Psoas muscle (tissue), 8 donors: ENCODE measurements around the gene PKHD1. TPM values are rescaled to one million over a fixed set of nuclear protein-coding genes. Genes with fewer than 3 reads are reported as not detected.

ENCODE experiments used
- ATAC-seq, 4 donors: fragments of 200-7000 bp; cut with Tn5 transposase; one replicate each; pipeline ENCODE4 v1.9.1; 2020; ENCODE audit warnings: moderate library complexity in 3 of 4, mild to moderate bottlenecking in 2 of 4
- DNase-seq, 2 donors: peaks; one replicate each; pipeline ENCODE4 v3.0.0-alpha.2; 2020
- H3K27ac ChIP-seq: fragments of 200-600 bp; one replicate; pipeline ENCODE4 v1.8.0; 2022
- H3K27me3 ChIP-seq, 3 donors: fragments of 200-600 bp in 1 of 3; one replicate each; pipeline versions ENCODE4 v1.6.1 to v1.8.0; 2013 to 2022; ENCODE audit warnings: low read length in 2 of 3, mild to moderate bottlenecking in 2 of 3, moderate library complexity in 1 of 3; ENCODE audit not compliant: insufficient read depth in 3 of 3
- H3K36me3 ChIP-seq, 2 donors: fragments of 200-600 bp in 1 of 2; one replicate each; pipeline versions ENCODE4 v1.6.1 to v1.8.0; 2013 to 2022; ENCODE audit warnings: low read depth in 1 of 2, mild to moderate bottlenecking in 1 of 2, moderate library complexity in 1 of 2; ENCODE audit not compliant: insufficient read depth in 1 of 2
- H3K4me1 ChIP-seq: fragments of 200-600 bp; one replicate; pipeline ENCODE4 v1.8.0; 2022
- H3K4me3 ChIP-seq: fragments of 200-600 bp; one replicate; pipeline ENCODE4 v1.8.0; 2022; ENCODE audit warnings: mild to moderate bottlenecking
- H3K9me3 ChIP-seq: fragments of 200-600 bp; one replicate; pipeline ENCODE4 v1.8.0; 2022
- CTCF ChIP-seq: fragments of 200-600 bp; IDR thresholded peaks from one replicate; pipeline ENCODE4 v1.8.0; 2022; ENCODE audit warnings: antibody characterized with exemption
- WGBS, 3 donors: extraction: QIAGEN DNeasy Blood & Tissue Kit; methylation state at CpG; one replicate each; pipeline versions ENCODE4 v1.1.6 to v1.1.7; 2013; 5-methylcytosine and 5-hydroxymethylcytosine counted together
- intact Hi-C, 2 donors: fragments of 100-400 bp; cut with DNase I; formaldehyde crosslinking; loops; one replicate each; pipeline versions ENCODE4 v1.11.0 to v1.14.2; 2022
- polyA plus RNA-seq, 3 donors: library from polyadenylated mRNA; stranded (reverse); fragments of 200-250 nt; gene quantifications; one replicate each; pipeline ENCODE4 v1.2.3, GENCODE V29; 2013
- total RNA-seq, 4 donors: library from RNA; stranded (reverse); fragmentation: NEBNext Ultra II Directional in 2 of 4; extraction: Animal tissue kit (Norgen Biotek cat#: 25700) in 2 of 4; gene quantifications; one replicate each; pipeline versions ENCODE4 v1.2.1 to v1.2.4, GENCODE V29; 2021 to 2023
- donor health status: healthy with polysubstance abuse.
- donor health status: DM: no; HTN: no; CAD: no; lungs with moderate emphysema.
- donor health status: Bipolar disorder and iron deficiency.
- donor health status: healthy.
- donor health status: DM: yes; HTN: yes; CAD: no.
- donor health status: DM: no; HTN: no; CAD: no.
- donor health status: DM: no; HTN: no; CAD: no.
- donor health status: DM: yes; HTN: yes; CAD: no.

Gene PKHD1
- total and polyA plus RNA-seq, 7 donors: under 0.01 to 0.11 (median 0.02) TPM; not detected in 2

- Histone ChIP-seq H3K9me3 (no peaks in the 10 kb centered on the region), H3K27ac (no peak overlapping the region), H3K4me3 (no peak overlapping the region), H3K36me3 (no peaks in the 10 kb centered on the region), H3K27me3 (no peaks in the 10 kb centered on the region), H3K4me1 (no peaks in the 10 kb centered on the region)
- TF ChIP-seq CTCF: no peak
- DNase-seq (no peak), ATAC-seq (no peak)
- WGBS, 3 donors: 87 to 92% (median 90%) methylated on average over 5 of the region's 5 CpGs
- intact Hi-C loops: no loop called here
These were observed 517.1 kb downstream of the PKHD1 start for GRCh38 chr6:51570168-51570921.

- Histone ChIP-seq H3K4me1 (no peaks in the 10 kb centered on the region), H3K36me3 (no peaks in the 10 kb centered on the region), H3K4me3 (no peak overlapping the region), H3K27ac (no peak overlapping the region), H3K27me3 (no peaks in the 10 kb centered on the region), H3K9me3 (no peaks in the 10 kb centered on the region)
- WGBS, 3 donors: 90 to 92% (median 91%) methylated on average over 1 of the region's 1 CpG
- TF ChIP-seq CTCF: no peak
- DNase-seq (no peak), ATAC-seq (no peak)
- intact Hi-C loops: no loop called here
These were observed 517.8 kb downstream of the PKHD1 start for GRCh38 chr6:51569594-51569993.

GRCh38 chr6:51568771-51569170 is 518.6 kb downstream of the PKHD1 start:
- DNase-seq (no peak), ATAC-seq (no peak)
- Histone ChIP-seq H3K4me3 (no peak overlapping the region), H3K4me1 (no peaks in the 10 kb centered on the region), H3K36me3 (no peaks in the 10 kb centered on the region), H3K9me3 (no peaks in the 10 kb centered on the region), H3K27ac (no peak overlapping the region), H3K27me3 (no peaks in the 10 kb centered on the region)
- intact Hi-C loops: no loop called here
- no peak for TF ChIP-seq CTCF
- WGBS, 3 donors: 73 to 82% (median 79%) methylated on average over 2 of the region's 2 CpGs

GRCh38 chr6:51565472-51565871 is 521.9 kb downstream of the PKHD1 start:
- Histone ChIP-seq H3K4me1 (no peaks in the 10 kb centered on the region), H3K4me3 (no peak overlapping the region), H3K36me3 (no peaks in the 10 kb centered on the region), H3K9me3 (no peaks in the 10 kb centered on the region), H3K27ac (no peak overlapping the region), H3K27me3 (no peaks in the 10 kb centered on the region)
- intact Hi-C loops: no loop called here
- no peak for ATAC-seq
- DNase-seq: no peak
- no peak for TF ChIP-seq CTCF

Other genes with a start within 250 kb of the PKHD1 start
- gene IL17A, start 98.8 kb upstream of the PKHD1 start, total RNA-seq: not detected
- not detected for gene IL17A, start 98.8 kb upstream of the PKHD1 start, polyA plus RNA-seq
- gene IL17F, start 156.9 kb upstream of the PKHD1 start, total RNA-seq: not detected
- gene IL17F, start 156.9 kb upstream of the PKHD1 start, polyA plus RNA-seq: not detected
- 10 to 100 TPM in 3 of 4 donors, 1 to 10 TPM in 1; 7.6 to 17.3 (median 11.1) TPM for gene MCM3, start 197.1 kb upstream of the PKHD1 start, total RNA-seq
- 10 to 100 TPM in 2 of 3 donors, 1 to 10 TPM in 1; 9.6 to 25.0 (median 11.7) TPM for gene MCM3, start 197.1 kb upstream of the PKHD1 start, polyA plus RNA-seq